B cell (primary cell): ENCODE measurements around the gene ZNF804B. TPM values are rescaled to one million over a fixed set of nuclear protein-coding genes. Genes with fewer than 3 reads are reported as not detected.

ENCODE experiments used
- ATAC-seq: fragments of 200-7000 bp; cut with Tn5 transposase; one replicate; pipeline ENCODE4 v1.10.0; 2021; ENCODE audit warnings: low read depth, mild to moderate bottlenecking, moderate number of reproducible peaks, moderate library complexity
- CTCF ChIA-PET: fragments of 350-600 bp; sonication (Branson Sonifier 250); formaldehyde crosslinking; loops from one replicate; lab custom pipeline; 2021; ENCODE audit warnings: antibody characterized with exemption, inconsistent platforms; lab: Charles Lee
- POLR2A ChIA-PET: fragments of 350-600 bp; sonication (Branson Sonifier 250); formaldehyde crosslinking; loops from one replicate; lab custom pipeline; 2021; ENCODE audit warnings: antibody characterized with exemption; lab: Charles Lee
- DNase-seq: peaks from one replicate; pipeline ENCODE4 v3.0.0; 2013
- H2AFZ ChIP-seq: 2 replicates; pipeline ENCODE4 v1.6.1; 2012; ENCODE audit warnings: mild to moderate bottlenecking, low read depth, low read length; ENCODE audit not compliant: insufficient read depth, poor library complexity, severe bottlenecking
- H3K27ac ChIP-seq, 2 donors: 1 replicate in 1 of 2; 2 replicates in 1 of 2; pipeline ENCODE4 v1.5.1; 2012 to 2013; ENCODE audit warnings: low read length in 2 of 2, mild to moderate bottlenecking in 2 of 2, moderate library complexity in 1 of 2
- H3K27me3 ChIP-seq, 4 experiments: fragments of 200-600 bp in 1 of 4; sonication (generic) in 1 of 4; replicated peaks in 1 of 4; 1 replicate in 2 of 4; 2 replicates in 2 of 4; pipeline versions ENCODE4 v1.6.1 to v1.7.0; 2013 to 2016; ENCODE audit warnings: low read length in 3 of 4, mild to moderate bottlenecking in 2 of 4, mixed read lengths in 1 of 4, moderate library complexity in 1 of 4; ENCODE audit not compliant: insufficient read depth in 4 of 4, control insufficient read depth in 3 of 4; ENCODE audit errors: control extremely low read depth in 1 of 4
- H3K36me3 ChIP-seq, 2 experiments: replicated peaks in 1 of 2; 1 replicate in 1 of 2; 2 replicates in 1 of 2; pipeline versions ENCODE4 v1.6.1 to v1.7.1; 2013; ENCODE audit warnings: low read length in 1 of 2; ENCODE audit not compliant: insufficient read depth in 2 of 2, control insufficient read depth in 1 of 2; ENCODE audit errors: control extremely low read depth in 1 of 2, extremely low read depth in 1 of 2
- H3K4me1 ChIP-seq, 2 donors: fragments of 200-600 bp in 1 of 2; sonication (generic) in 1 of 2; 1 replicate in 1 of 2; 2 replicates in 1 of 2; pipeline versions ENCODE4 v1.5.1 to v1.6.1; 2013 to 2017; ENCODE audit warnings: low read length in 2 of 2; ENCODE audit not compliant: control insufficient read depth in 2 of 2, insufficient read depth in 2 of 2
- H3K4me2 ChIP-seq: replicated peaks from 2 replicates; pipeline ENCODE3; 2012; ENCODE audit warnings: mild to moderate bottlenecking, low read depth, low read length; ENCODE audit not compliant: poor library complexity, severe bottlenecking
- H3K4me3 ChIP-seq, 5 experiments: fragments of 200-600 bp in 1 of 5; sonication (generic) in 1 of 5; 1 replicate in 3 of 5; 2 replicates in 2 of 5; pipeline versions ENCODE4 v1.5.1 to v1.7.0; 2011 to 2016; ENCODE audit warnings: low read length in 4 of 5, mild to moderate bottlenecking in 4 of 5, low read depth in 2 of 5, control low read depth in 1 of 5, moderate library complexity in 1 of 5; ENCODE audit not compliant: insufficient read depth in 1 of 5; ENCODE audit errors: control extremely low read depth in 1 of 5, extremely low read depth in 1 of 5
- H3K79me2 ChIP-seq: fragments of 200-600 bp; sonication (generic); one replicate; pipeline ENCODE4 v1.6.0; 2016; ENCODE audit warnings: low read length; ENCODE audit not compliant: control insufficient read depth, insufficient read depth
- H3K9ac ChIP-seq: fragments of 200-600 bp; sonication (generic); 2 replicates; pipeline ENCODE4 v1.6.1; 2017; ENCODE audit warnings: mild to moderate bottlenecking, low read length, moderate library complexity
- H3K9me3 ChIP-seq, 3 donors: one replicate each; pipeline versions ENCODE4 v1.6.1 to v1.7.1; 2013; ENCODE audit warnings: low read length in 2 of 3; ENCODE audit not compliant: control insufficient read depth in 2 of 3, insufficient read depth in 1 of 3; ENCODE audit errors: control extremely low read depth in 1 of 3
- H4K20me1 ChIP-seq: 2 replicates; pipeline ENCODE4 v1.6.0; 2012; ENCODE audit warnings: mild to moderate bottlenecking, low read length; ENCODE audit not compliant: insufficient read depth, control insufficient read depth, poor library complexity, severe bottlenecking
- H3K27ac Mint-ChIP-seq: one replicate; pipeline ENCODE4 v1.8.0; 2021; ENCODE audit warnings: mixed read lengths
- H3K27me3 Mint-ChIP-seq: one replicate; pipeline ENCODE4 v1.8.0; 2021; ENCODE audit warnings: mixed read lengths
- H3K4me1 Mint-ChIP-seq: one replicate; pipeline ENCODE4 v1.8.0; 2021; ENCODE audit warnings: mixed read lengths
- H3K4me3 Mint-ChIP-seq: one replicate; pipeline ENCODE4 v1.8.0; 2021; ENCODE audit warnings: mixed read lengths
- H3K9me3 Mint-ChIP-seq: one replicate; pipeline ENCODE4 v1.8.0; 2022; ENCODE audit warnings: mixed read lengths; ENCODE audit not compliant: insufficient read depth
- EZH2 ChIP-seq: IDR thresholded peaks from 2 replicates; pipeline ENCODE4 v1.6.1; 2012; ENCODE audit warnings: borderline replicate concordance, low read depth, mild to moderate bottlenecking, moderate library complexity, low read length; ENCODE audit not compliant: insufficient read depth, poor library complexity, severe bottlenecking
- WGBS: methylation state at CpG from one replicate; pipeline ENCODE4 v1.1.5; 2013; ENCODE audit warnings: missing lambda C conversion rate; ENCODE audit not compliant: insufficient coverage; 5-methylcytosine and 5-hydroxymethylcytosine counted together
- intact Hi-C: fragments of 100-400 bp; cut with micrococcal nuclease; formaldehyde crosslinking; loops from one replicate; pipeline ENCODE4 v1.10.0; 2022
- polyA plus RNA-seq: library from polyadenylated mRNA; depleted of rRNA; stranded (reverse); fragments of >200 nt; gene quantifications from 2 replicates; pipeline ENCODE4 v1.2.3, GENCODE V29; 2012
- total RNA-seq, 2 donors: library from RNA; stranded (reverse); fragments of 120-200 nt in 1 of 2; gene quantifications; 1 replicate in 1 of 2; 2 replicates in 1 of 2; pipeline versions ENCODE4 v1.2.3 to v1.2.4, GENCODE V29; 2013 to 2022
- TF ChIP-seq, protein P1 (sequence below): fragments of 200-600 bp; IDR thresholded peaks from one replicate; pipeline ENCODE4 v1.8.0; 2022; ENCODE audit warnings: antibody characterized with exemption, mild to moderate bottlenecking

Gene ZNF804B
- total and polyA plus RNA-seq, 2 donors (not counting 1 experiment from before 2014, with no cell fraction given), result not detected

- Mint-ChIP-seq H3K4me1 (no peaks in the 10 kb centered on the region), H3K27me3 (no peaks in the 10 kb centered on the region), H3K4me3 (no peak overlapping the region), H3K27ac (no peak overlapping the region), H3K9me3 (peaks cover 2% of the 10 kb centered on the region)
- intact Hi-C loops, result no loop called here
- Histone ChIP-seq H3K27me3 (no peaks in the 10 kb centered on the region), H3K9me3 (no peaks in the 10 kb centered on the region), H2AFZ (no peak overlapping the region), H4K20me1 (no peaks in the 10 kb centered on the region), H3K36me3 (no peaks in the 10 kb centered on the region), H3K4me3 (no peak overlapping the region), H3K4me1 (no peaks in the 10 kb centered on the region), H3K9ac (no peak overlapping the region), H3K4me2 (no peak overlapping the region), H3K79me2 (no peaks in the 10 kb centered on the region), H3K27ac (no peak overlapping the region)
- ChIA-PET CTCF (no interaction called here), POLR2A (no interaction called here)
- ATAC-seq (no peak), DNase-seq (no peak)
- TF ChIP-seq, protein P1, sequence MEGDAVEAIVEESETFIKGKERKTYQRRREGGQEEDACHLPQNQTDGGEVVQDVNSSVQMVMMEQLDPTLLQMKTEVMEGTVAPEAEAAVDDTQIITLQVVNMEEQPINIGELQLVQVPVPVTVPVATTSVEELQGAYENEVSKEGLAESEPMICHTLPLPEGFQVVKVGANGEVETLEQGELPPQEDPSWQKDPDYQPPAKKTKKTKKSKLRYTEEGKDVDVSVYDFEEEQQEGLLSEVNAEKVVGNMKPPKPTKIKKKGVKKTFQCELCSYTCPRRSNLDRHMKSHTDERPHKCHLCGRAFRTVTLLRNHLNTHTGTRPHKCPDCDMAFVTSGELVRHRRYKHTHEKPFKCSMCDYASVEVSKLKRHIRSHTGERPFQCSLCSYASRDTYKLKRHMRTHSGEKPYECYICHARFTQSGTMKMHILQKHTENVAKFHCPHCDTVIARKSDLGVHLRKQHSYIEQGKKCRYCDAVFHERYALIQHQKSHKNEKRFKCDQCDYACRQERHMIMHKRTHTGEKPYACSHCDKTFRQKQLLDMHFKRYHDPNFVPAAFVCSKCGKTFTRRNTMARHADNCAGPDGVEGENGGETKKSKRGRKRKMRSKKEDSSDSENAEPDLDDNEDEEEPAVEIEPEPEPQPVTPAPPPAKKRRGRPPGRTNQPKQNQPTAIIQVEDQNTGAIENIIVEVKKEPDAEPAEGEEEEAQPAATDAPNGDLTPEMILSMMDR, result no peak
- no peak for TF ChIP-seq EZH2
- WGBS, result 78% methylated on average over 1 of the region's 2 CpGs
These were observed 163.4 kb downstream of the ZNF804B start for GRCh38 chr7:88922944-88923343.

GRCh38 chr7:88928276-88928675, 168.8 kb downstream of the ZNF804B start:
- Mint-ChIP-seq H3K27me3 (no peaks in the 10 kb centered on the region), H3K4me3 (no peak overlapping the region), H3K9me3 (peaks cover 2% of the 10 kb centered on the region), H3K4me1 (no peaks in the 10 kb centered on the region), H3K27ac (no peak overlapping the region)
- Histone ChIP-seq H3K4me2 (no peak overlapping the region), H3K4me1 (no peaks in the 10 kb centered on the region), H3K4me3 (no peak overlapping the region), H3K9ac (no peak overlapping the region), H3K27me3 (no peaks in the 10 kb centered on the region), H3K27ac (no peak overlapping the region), H3K36me3 (no peaks in the 10 kb centered on the region), H3K9me3 (no peaks in the 10 kb centered on the region), H3K79me2 (no peaks in the 10 kb centered on the region), H2AFZ (no peak overlapping the region), H4K20me1 (no peaks in the 10 kb centered on the region)
- CTCF ChIA-PET, result no interaction called here
- no peak for ATAC-seq
- intact Hi-C loops, result no loop called here
- DNase-seq, result no peak
- POLR2A ChIA-PET, result no interaction called here
- TF ChIP-seq, protein P1, result no peak
- TF ChIP-seq EZH2, result no peak
